CD4-positive, alpha-beta T cell (primary cell): Measurements from ENCODE around the gene GPR151. TPM values are rescaled to one million over a fixed set of nuclear protein-coding genes. Genes with fewer than 3 reads are reported as not detected.

Experiments
- ATAC-seq: fragments of 200-7000 bp; cut with Tn5 transposase; one replicate; pipeline ENCODE4 v1.10.0; 2022; ENCODE audit warnings: mild to moderate bottlenecking; ENCODE audit not compliant: poor library complexity
- CTCF ChIA-PET: fragments of 350-600 bp; sonication (Branson Sonifier 250); formaldehyde crosslinking; loops from one replicate; lab custom pipeline; 2021; ENCODE audit warnings: antibody characterized with exemption, inconsistent platforms; lab: Charles Lee
- POLR2A ChIA-PET: fragments of 350-600 bp; sonication (Branson Sonifier 250); formaldehyde crosslinking; loops from one replicate; lab custom pipeline; 2021; ENCODE audit warnings: antibody characterized with exemption, inconsistent platforms; lab: Charles Lee
- DNase-seq, 14 experiments: peaks; one replicate each; pipeline ENCODE4 v3.0.0-alpha.2; 2013 to 2020; ENCODE audit warnings: mixed read lengths in 2 of 14
- H3K27ac ChIP-seq, 2 donors: one replicate each; pipeline versions ENCODE4 v1.5.1 to v1.7.0; 2013; ENCODE audit warnings: low read length in 2 of 2, low read depth in 1 of 2, mild to moderate bottlenecking in 1 of 2
- H3K27me3 ChIP-seq, 2 experiments: 1 replicate in 1 of 2; 2 replicates in 1 of 2; pipeline versions ENCODE4 v1.6.1 to v1.7.0; 2013; ENCODE audit warnings: low read length in 2 of 2, control low read depth in 1 of 2, mild to moderate bottlenecking in 1 of 2, moderate library complexity in 1 of 2; ENCODE audit not compliant: insufficient read depth in 2 of 2, control insufficient read depth in 1 of 2
- H3K36me3 ChIP-seq: one replicate; pipeline ENCODE4 v1.6.1; 2013; ENCODE audit warnings: low read length, control low read depth; ENCODE audit not compliant: insufficient read depth
- H3K4me1 ChIP-seq: one replicate; pipeline ENCODE4 v1.6.1; 2013; ENCODE audit warnings: low read length, control low read depth; ENCODE audit not compliant: insufficient read depth
- H3K4me3 ChIP-seq: one replicate; pipeline ENCODE4 v1.5.1; 2013; ENCODE audit warnings: mild to moderate bottlenecking, low read length, moderate library complexity
- H3K9me3 ChIP-seq, 2 experiments: 1 replicate in 1 of 2; 2 replicates in 1 of 2; pipeline versions ENCODE4 v1.6.1 to v1.7.0; 2013; ENCODE audit warnings: low read length in 2 of 2, mild to moderate bottlenecking in 2 of 2, control low read depth in 1 of 2, moderate library complexity in 1 of 2; ENCODE audit not compliant: control insufficient read depth in 1 of 2, insufficient read depth in 1 of 2
- H3K27ac Mint-ChIP-seq: one replicate; pipeline ENCODE4 v1.8.0; 2020; ENCODE audit warnings: mixed read lengths
- H3K27me3 Mint-ChIP-seq: one replicate; pipeline ENCODE4 v1.8.0; 2021; ENCODE audit warnings: mixed read lengths
- H3K36me3 Mint-ChIP-seq: one replicate; pipeline ENCODE4 v1.8.0; 2021; ENCODE audit warnings: low read depth, mixed read lengths
- H3K4me1 Mint-ChIP-seq: one replicate; pipeline ENCODE4 v1.8.0; 2021; ENCODE audit warnings: low read depth, mixed read lengths
- H3K4me3 Mint-ChIP-seq: one replicate; pipeline ENCODE4 v1.8.0; 2020; ENCODE audit warnings: mild to moderate bottlenecking, mixed read lengths
- H3K9me3 Mint-ChIP-seq: one replicate; pipeline ENCODE4 v1.8.0; 2020; ENCODE audit warnings: mixed read lengths
- CTCF ChIP-seq: fragments of 200-600 bp; IDR thresholded peaks from one replicate; pipeline ENCODE4 v1.8.0; 2022; ENCODE audit warnings: antibody characterized with exemption, mild to moderate bottlenecking
- intact Hi-C, 2 experiments: fragments of 100-400 bp; cut with DNase I in 1 of 2; cut with micrococcal nuclease in 1 of 2; formaldehyde crosslinking; loops; one replicate each; pipeline versions ENCODE4 v1.15.1 to v1.9.0; 2023 to 2025; cut with DNase I, micrococcal nuclease
- total RNA-seq, 174 experiments: library from RNA in 2 of 174; stranded (reverse) in 2 of 174; gene quantifications; one replicate each; pipeline ENCODE4 v1.2.3 and lab custom pipeline; 2021 to 2026

Gene GPR151
- total RNA-seq, 2 experiments from 2014 or later: not detected

- Mint-ChIP-seq H3K36me3 (peaks cover 39% of the 10 kb centered on the region), H3K4me1 (no peaks in the 10 kb centered on the region), H3K9me3 (no peaks in the 10 kb centered on the region), H3K27me3 (no peaks in the 10 kb centered on the region), H3K4me3 (no peak overlapping the region), H3K27ac (no peak overlapping the region)
- H3K4me3 ChIP-seq: no peak overlapping the region
- H3K36me3 ChIP-seq: peaks cover 31% of the 10 kb centered on the region
- TF ChIP-seq CTCF: no peak
- H3K27me3 ChIP-seq: no peaks in the 10 kb centered on the region
- CTCF ChIA-PET: no interaction called here
- H3K4me1 ChIP-seq: no peaks in the 10 kb centered on the region
- intact Hi-C loops: no loop called here
- POLR2A ChIA-PET: no interaction called here
- H3K27ac ChIP-seq: no peak overlapping the region
- ATAC-seq: no peak
- no peak for DNase-seq
- no peaks in the 10 kb centered on the region for H3K9me3 ChIP-seq
Observed at GRCh38 chr5:146513462-146513861, 2.5 kb downstream of the GPR151 start.

- CTCF ChIA-PET: interaction anchor here (1.3 kb wide), 1 partner anchor 9 kb away, joined by 3 read pairs; no protein-coding TSS in a partner anchor
Observed at GRCh38 chr5:146510559-146511125, 5.3 kb downstream of the GPR151 start.

GRCh38 chr5:146507428-146507827, 8.6 kb downstream of the GPR151 start:
- H3K27me3 ChIP-seq: no peaks in the 10 kb centered on the region
- no peak for DNase-seq
- H3K4me3 ChIP-seq: no peak overlapping the region
- CTCF ChIA-PET: no interaction called here
- no peaks in the 10 kb centered on the region for H3K9me3 Mint-ChIP-seq
- H3K4me3 Mint-ChIP-seq: no peak overlapping the region
- POLR2A ChIA-PET: no interaction called here
- peaks cover 84% of the 10 kb centered on the region for H3K36me3 Mint-ChIP-seq
- H3K4me1 Mint-ChIP-seq: no peaks in the 10 kb centered on the region
- H3K27ac ChIP-seq: no peak overlapping the region
- H3K36me3 ChIP-seq: peaks cover 75% of the 10 kb centered on the region
- no peak for ATAC-seq
- TF ChIP-seq CTCF: no peak
- H3K27ac Mint-ChIP-seq: no peak overlapping the region
- no peaks in the 10 kb centered on the region for H3K9me3 ChIP-seq
- H3K27me3 Mint-ChIP-seq: no peaks in the 10 kb centered on the region
- intact Hi-C loops: no loop called here
- H3K4me1 ChIP-seq: no peaks in the 10 kb centered on the region

More at GRCh38 chr5:146510559-146511125, 5.3 kb downstream of the GPR151 start:
- Histone ChIP-seq H3K4me1 (no peaks in the 10 kb centered on the region), H3K36me3 (peaks cover 55% of the 10 kb centered on the region), H3K9me3 (no peaks in the 10 kb centered on the region), H3K27ac (no peak overlapping the region), H3K4me3 (no peak overlapping the region), H3K27me3 (no peaks in the 10 kb centered on the region)
- ATAC-seq (no peak), DNase-seq (no peak)
- H3K36me3 Mint-ChIP-seq: peaks cover 64% of the 10 kb centered on the region
- intact Hi-C loops: no loop called here
- POLR2A ChIA-PET: no interaction called here
- H3K9me3 Mint-ChIP-seq: no peaks in the 10 kb centered on the region
- no peak for TF ChIP-seq CTCF
- no peaks in the 10 kb centered on the region for H3K4me1 Mint-ChIP-seq
- no peaks in the 10 kb centered on the region for H3K27me3 Mint-ChIP-seq
- H3K4me3 Mint-ChIP-seq: no peak overlapping the region
- no peak overlapping the region for H3K27ac Mint-ChIP-seq
